Stimulated activated CD4-positive, alpha-beta T cell treated with anti-CD3 and anti-CD28 coated beads, Interleukin-2, amount 100 ng/mL, for 24 hours (primary cell): Measurements from ENCODE around the gene C2orf42.
A peak's percentile ranks its signal among the peaks of the same experiment; 100 is the strongest.
"Not testable (repeated sequence)": the region's sequence is repeated elsewhere in the genome, so short reads cannot be mapped to it uniquely, and the experiment has no call there.

ENCODE experiments used
- DNase-seq, 2 donors: peaks; one replicate each; pipeline ENCODE4 v3.0.0-alpha.2; 2020

C2orf42 gene

GRCh38 chr2:70190418-70191243 lies at the start of gene C2orf42:
C2orf42 (minus strand) TSS chr2:70191019; CDS start chr2:70181985, 9,034 bp downstream.
- peak; percentile 96 to 97 for DNase-seq

- no peak for DNase-seq
Observed at GRCh38 chr2:70240599-70240998, 49.8 kb upstream of the C2orf42 start.

- DNase-seq: no peak
Observed at GRCh38 chr2:70233926-70234325, 43.1 kb upstream of the C2orf42 start.

GRCh38 chr2:70226781-70227180 lies 36.0 kb upstream of the C2orf42 start:
- DNase-seq: no peak

GRCh38 chr2:70223305-70223704 lies 32.5 kb upstream of the C2orf42 start:
- DNase-seq: not testable (repeated sequence)

GRCh38 chr2:70214953-70215549 lies 24.2 kb upstream of the C2orf42 start:
- no peak for DNase-seq

GRCh38 chr2:70214365-70214764 lies 23.5 kb upstream of the C2orf42 start:
- DNase-seq: no peak

- no peak for DNase-seq
Observed at GRCh38 chr2:70212298-70212932, 21.6 kb upstream of the C2orf42 start.

- no peak for DNase-seq
Observed at GRCh38 chr2:70211595-70211994, 20.8 kb upstream of the C2orf42 start.

GRCh38 chr2:70204452-70204851 lies 13.6 kb upstream of the C2orf42 start:
- DNase-seq: no peak

GRCh38 chr2:70203086-70203485 lies 12.3 kb upstream of the C2orf42 start:
- no peak for DNase-seq

- no peak for DNase-seq
Observed at GRCh38 chr2:70202236-70202806, 11.5 kb upstream of the C2orf42 start.

- no peak for DNase-seq
Observed at GRCh38 chr2:70201831-70202230, 11.0 kb upstream of the C2orf42 start.

- DNase-seq: no peak
Observed at GRCh38 chr2:70201225-70201768, 10.5 kb upstream of the C2orf42 start.

- DNase-seq: no peak
Observed at GRCh38 chr2:70199320-70199864, 8.6 kb upstream of the C2orf42 start.

- DNase-seq: no peak
Observed at GRCh38 chr2:70192516-70192915, 1.7 kb upstream of the C2orf42 start.

- no peak for DNase-seq
Observed at GRCh38 chr2:70191244-70191735, 471 bp upstream of the C2orf42 start.

GRCh38 chr2:70188460-70188859 lies 2.4 kb downstream of the C2orf42 start:
- DNase-seq: no peak

GRCh38 chr2:70187170-70187569 lies 3.6 kb downstream of the C2orf42 start:
- DNase-seq: not testable (repeated sequence)

GRCh38 chr2:70182689-70183088 lies 8.1 kb downstream of the C2orf42 start:
- DNase-seq: no peak

- DNase-seq: no peak
Observed at GRCh38 chr2:70181363-70181956, 9.4 kb downstream of the C2orf42 start.

- no peak for DNase-seq
Observed at GRCh38 chr2:70173520-70173919, 17.3 kb downstream of the C2orf42 start.
